Neural cell (in vitro differentiated cells): ENCODE data around the gene THAP7.

Experiments used
- EP300 ChIP-seq: fragments of 450-650 bp; conservative IDR thresholded peaks from 2 replicates; pipeline ENCODE4 v1.6.1; 2014; ENCODE audit warnings: antibody characterized with exemption, mild to moderate bottlenecking, moderate library complexity; ENCODE audit not compliant: poor library complexity, severe bottlenecking
- EZH2 ChIP-seq: fragments of 200-600, 300-800 bp; shearing (Covaris generic), sonication (generic); IDR thresholded peaks from 2 replicates; pipeline ENCODE4 v1.6.1; 2014; ENCODE audit warnings: antibody characterized with exemption, low read length, borderline replicate concordance, mild to moderate bottlenecking; ENCODE audit not compliant: insufficient read depth, poor library complexity, severe bottlenecking
- MXI1 ChIP-seq: fragments of 450-650 bp; conservative IDR thresholded peaks from 2 replicates; pipeline ENCODE4 v1.6.1; 2014; ENCODE audit warnings: antibody characterized with exemption, mild to moderate bottlenecking; ENCODE audit not compliant: poor library complexity, severe bottlenecking
- POLR2AphosphoS5 ChIP-seq: IDR thresholded peaks from 2 replicates; pipeline ENCODE4 v1.6.1; 2012
- RAD21 ChIP-seq: fragments of 450-650 bp; conservative IDR thresholded peaks from 2 replicates; pipeline ENCODE4 v1.6.1; 2014; ENCODE audit warnings: antibody characterized with exemption, mild to moderate bottlenecking, moderate library complexity
- SMC3 ChIP-seq: fragments of 450-650 bp; conservative IDR thresholded peaks from 2 replicates; pipeline ENCODE4 v1.6.1; 2014; ENCODE audit warnings: antibody characterized with exemption, mild to moderate bottlenecking, moderate library complexity; ENCODE audit not compliant: poor library complexity
- TAF1 ChIP-seq: IDR thresholded peaks from 2 replicates; pipeline ENCODE4 v1.6.1; 2012; ENCODE audit warnings: low read depth
- TF ChIP-seq, protein P1 (sequence below): fragments of 450-650 bp; IDR thresholded peaks from 2 replicates; pipeline ENCODE4 v1.5.1; 2014; ENCODE audit warnings: antibody characterized with exemption, mild to moderate bottlenecking, moderate library complexity; ENCODE audit not compliant: poor library complexity, severe bottlenecking
- TF ChIP-seq, protein P2 (sequence below): IDR thresholded peaks from 2 replicates; pipeline ENCODE4 v1.6.1; 2012; ENCODE audit warnings: borderline replicate concordance

DNA sequence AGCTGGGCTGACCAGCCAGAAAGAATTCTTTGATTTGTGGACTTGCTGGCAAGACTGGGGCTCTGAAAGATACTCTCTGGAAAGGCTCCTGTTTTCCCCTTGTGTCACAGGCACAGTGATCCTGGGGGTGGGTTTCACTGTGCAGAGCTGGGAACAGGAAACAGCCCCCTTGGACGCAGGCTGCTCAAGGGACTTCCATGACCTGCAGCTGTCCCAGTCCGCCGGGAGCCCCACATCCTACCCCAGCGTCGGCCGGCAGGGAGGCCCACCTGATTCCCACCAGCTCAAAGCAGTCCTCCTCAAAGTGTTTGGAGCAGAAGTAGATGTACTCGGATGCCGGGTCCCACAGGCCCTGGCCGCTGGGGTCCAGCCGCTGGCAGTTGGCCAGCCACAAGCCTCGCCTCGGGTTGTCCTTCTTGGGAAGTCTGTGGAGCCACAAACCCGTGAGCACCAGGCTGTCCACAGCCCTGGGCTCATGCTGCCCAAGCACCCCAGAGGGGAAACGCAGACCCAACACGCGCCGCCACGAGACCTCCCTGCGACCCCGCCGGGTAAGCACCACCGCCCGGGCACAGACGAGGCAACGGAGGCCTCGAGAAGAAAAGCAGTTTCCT is 824 bp downstream of the THAP7 start:
- TF ChIP-seq, protein P1, sequence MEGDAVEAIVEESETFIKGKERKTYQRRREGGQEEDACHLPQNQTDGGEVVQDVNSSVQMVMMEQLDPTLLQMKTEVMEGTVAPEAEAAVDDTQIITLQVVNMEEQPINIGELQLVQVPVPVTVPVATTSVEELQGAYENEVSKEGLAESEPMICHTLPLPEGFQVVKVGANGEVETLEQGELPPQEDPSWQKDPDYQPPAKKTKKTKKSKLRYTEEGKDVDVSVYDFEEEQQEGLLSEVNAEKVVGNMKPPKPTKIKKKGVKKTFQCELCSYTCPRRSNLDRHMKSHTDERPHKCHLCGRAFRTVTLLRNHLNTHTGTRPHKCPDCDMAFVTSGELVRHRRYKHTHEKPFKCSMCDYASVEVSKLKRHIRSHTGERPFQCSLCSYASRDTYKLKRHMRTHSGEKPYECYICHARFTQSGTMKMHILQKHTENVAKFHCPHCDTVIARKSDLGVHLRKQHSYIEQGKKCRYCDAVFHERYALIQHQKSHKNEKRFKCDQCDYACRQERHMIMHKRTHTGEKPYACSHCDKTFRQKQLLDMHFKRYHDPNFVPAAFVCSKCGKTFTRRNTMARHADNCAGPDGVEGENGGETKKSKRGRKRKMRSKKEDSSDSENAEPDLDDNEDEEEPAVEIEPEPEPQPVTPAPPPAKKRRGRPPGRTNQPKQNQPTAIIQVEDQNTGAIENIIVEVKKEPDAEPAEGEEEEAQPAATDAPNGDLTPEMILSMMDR = no peak
- TF ChIP-seq POLR2AphosphoS5 (no peak), SMC3 (no peak), TAF1 (no peak), EZH2 (no peak), EP300 (no peak), RAD21 (no peak), MXI1 (no peak)
- TF ChIP-seq, protein P2, sequence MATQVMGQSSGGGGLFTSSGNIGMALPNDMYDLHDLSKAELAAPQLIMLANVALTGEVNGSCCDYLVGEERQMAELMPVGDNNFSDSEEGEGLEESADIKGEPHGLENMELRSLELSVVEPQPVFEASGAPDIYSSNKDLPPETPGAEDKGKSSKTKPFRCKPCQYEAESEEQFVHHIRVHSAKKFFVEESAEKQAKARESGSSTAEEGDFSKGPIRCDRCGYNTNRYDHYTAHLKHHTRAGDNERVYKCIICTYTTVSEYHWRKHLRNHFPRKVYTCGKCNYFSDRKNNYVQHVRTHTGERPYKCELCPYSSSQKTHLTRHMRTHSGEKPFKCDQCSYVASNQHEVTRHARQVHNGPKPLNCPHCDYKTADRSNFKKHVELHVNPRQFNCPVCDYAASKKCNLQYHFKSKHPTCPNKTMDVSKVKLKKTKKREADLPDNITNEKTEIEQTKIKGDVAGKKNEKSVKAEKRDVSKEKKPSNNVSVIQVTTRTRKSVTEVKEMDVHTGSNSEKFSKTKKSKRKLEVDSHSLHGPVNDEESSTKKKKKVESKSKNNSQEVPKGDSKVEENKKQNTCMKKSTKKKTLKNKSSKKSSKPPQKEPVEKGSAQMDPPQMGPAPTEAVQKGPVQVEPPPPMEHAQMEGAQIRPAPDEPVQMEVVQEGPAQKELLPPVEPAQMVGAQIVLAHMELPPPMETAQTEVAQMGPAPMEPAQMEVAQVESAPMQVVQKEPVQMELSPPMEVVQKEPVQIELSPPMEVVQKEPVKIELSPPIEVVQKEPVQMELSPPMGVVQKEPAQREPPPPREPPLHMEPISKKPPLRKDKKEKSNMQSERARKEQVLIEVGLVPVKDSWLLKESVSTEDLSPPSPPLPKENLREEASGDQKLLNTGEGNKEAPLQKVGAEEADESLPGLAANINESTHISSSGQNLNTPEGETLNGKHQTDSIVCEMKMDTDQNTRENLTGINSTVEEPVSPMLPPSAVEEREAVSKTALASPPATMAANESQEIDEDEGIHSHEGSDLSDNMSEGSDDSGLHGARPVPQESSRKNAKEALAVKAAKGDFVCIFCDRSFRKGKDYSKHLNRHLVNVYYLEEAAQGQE = no peak
